H1 (cell line): ENCODE data around the gene RBM19.

ENCODE experiments used
- BCL11A ChIP-seq, 2 experiments: IDR thresholded peaks; one replicate each; pipeline ENCODE4 v1.6.1; 2011; ENCODE audit warnings: low read depth in 2 of 2, low read length in 2 of 2, mild to moderate bottlenecking in 2 of 2
- CBX5 ChIP-seq: fragments of 300-800, 300-1000 bp; sonication (generic); IDR thresholded peaks from 2 replicates; pipeline ENCODE4 v1.7.1; 2016; ENCODE audit warnings: antibody characterized with exemption, low read length, low read depth
- CREB1 ChIP-seq: IDR thresholded peaks from 2 replicates; pipeline ENCODE4 v1.6.1; 2012; ENCODE audit warnings: inconsistent platforms
- FOSL1 ChIP-seq: IDR thresholded peaks from 2 replicates; pipeline ENCODE4 v1.6.1; 2011; ENCODE audit warnings: mild to moderate bottlenecking, low read depth, low read length, moderate library complexity; ENCODE audit not compliant: insufficient read depth
- TF ChIP-seq, protein P1 (sequence below): IDR thresholded peaks from 2 replicates; pipeline ENCODE4 v1.6.1; 2011; ENCODE audit warnings: low read length, improper control_type of control experiment
- TF ChIP-seq, protein P2 (sequence below), 3 experiments: IDR thresholded peaks; 1 replicate in 2 of 3; 2 replicates in 1 of 3; pipeline versions ENCODE4 v1.5.1 to v1.6.1; 2011; ENCODE audit warnings: low read length in 3 of 3, mild to moderate bottlenecking in 3 of 3, inconsistent platforms in 2 of 3, low read depth in 1 of 3, moderate library complexity in 1 of 3; ENCODE audit not compliant: insufficient read depth in 1 of 3; ENCODE audit errors: control extremely low read depth in 1 of 3

DNA sequence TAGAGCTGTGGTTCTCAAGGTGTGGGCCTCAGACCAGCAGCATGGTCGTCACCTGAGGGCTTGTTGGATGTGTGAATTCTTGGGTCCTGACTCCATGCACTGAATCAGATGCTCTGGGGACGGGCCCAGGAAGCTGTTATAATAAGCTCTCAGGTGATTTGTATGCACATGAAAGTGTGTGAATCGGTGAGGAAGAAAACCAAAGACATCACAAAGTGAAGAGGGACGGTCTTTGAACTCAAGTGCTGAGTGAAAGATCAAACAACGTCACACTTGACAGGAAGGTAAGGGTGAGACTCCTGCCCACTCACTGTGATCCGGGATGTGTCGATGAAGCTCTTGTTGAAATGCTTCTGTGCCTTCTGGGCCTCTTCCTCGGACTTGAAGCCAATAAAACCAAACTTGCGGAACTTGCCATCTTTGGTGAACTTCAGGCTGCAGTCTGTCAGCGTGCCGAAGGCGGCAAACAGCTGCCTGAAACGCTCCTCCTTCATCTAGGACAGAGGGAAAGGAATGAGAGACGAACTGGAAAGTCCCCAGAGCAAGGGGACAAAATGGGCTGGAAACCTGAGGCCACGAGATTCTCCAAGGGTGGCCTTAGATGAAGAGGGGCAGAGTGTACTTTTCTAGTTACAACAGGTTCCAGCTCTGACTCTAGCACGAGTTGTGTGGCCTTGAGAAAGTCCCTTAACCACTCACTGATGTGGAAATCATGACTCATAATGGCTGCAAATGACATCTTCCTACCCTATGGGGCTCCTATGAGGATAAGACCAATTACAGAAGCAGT is 4.0 kb downstream of the RBM19 start:
- TF ChIP-seq, protein P1, sequence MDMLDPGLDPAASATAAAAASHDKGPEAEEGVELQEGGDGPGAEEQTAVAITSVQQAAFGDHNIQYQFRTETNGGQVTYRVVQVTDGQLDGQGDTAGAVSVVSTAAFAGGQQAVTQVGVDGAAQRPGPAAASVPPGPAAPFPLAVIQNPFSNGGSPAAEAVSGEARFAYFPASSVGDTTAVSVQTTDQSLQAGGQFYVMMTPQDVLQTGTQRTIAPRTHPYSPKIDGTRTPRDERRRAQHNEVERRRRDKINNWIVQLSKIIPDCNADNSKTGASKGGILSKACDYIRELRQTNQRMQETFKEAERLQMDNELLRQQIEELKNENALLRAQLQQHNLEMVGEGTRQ = no peak
- TF ChIP-seq, protein P2, sequence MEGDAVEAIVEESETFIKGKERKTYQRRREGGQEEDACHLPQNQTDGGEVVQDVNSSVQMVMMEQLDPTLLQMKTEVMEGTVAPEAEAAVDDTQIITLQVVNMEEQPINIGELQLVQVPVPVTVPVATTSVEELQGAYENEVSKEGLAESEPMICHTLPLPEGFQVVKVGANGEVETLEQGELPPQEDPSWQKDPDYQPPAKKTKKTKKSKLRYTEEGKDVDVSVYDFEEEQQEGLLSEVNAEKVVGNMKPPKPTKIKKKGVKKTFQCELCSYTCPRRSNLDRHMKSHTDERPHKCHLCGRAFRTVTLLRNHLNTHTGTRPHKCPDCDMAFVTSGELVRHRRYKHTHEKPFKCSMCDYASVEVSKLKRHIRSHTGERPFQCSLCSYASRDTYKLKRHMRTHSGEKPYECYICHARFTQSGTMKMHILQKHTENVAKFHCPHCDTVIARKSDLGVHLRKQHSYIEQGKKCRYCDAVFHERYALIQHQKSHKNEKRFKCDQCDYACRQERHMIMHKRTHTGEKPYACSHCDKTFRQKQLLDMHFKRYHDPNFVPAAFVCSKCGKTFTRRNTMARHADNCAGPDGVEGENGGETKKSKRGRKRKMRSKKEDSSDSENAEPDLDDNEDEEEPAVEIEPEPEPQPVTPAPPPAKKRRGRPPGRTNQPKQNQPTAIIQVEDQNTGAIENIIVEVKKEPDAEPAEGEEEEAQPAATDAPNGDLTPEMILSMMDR (IDR thresholded peaks at IDR 0.05; ENCODE audit: control extremely low read depth in 1 of 3, insufficient read depth in 1 of 3, low read depth in 1 of 3, low read length in 3 of 3) = no peak
- no peak for TF ChIP-seq CREB1
- no peak for TF ChIP-seq FOSL1
- no peak for TF ChIP-seq BCL11A (IDR thresholded peaks at IDR 0.05; ENCODE audit: low read depth in 2 of 2, low read length in 2 of 2)
- no peak for TF ChIP-seq CBX5
